Hepatocyte (in vitro differentiated cells): ENCODE data around the gene CPM. TPM values are rescaled to one million over a fixed set of nuclear protein-coding genes. Genes with fewer than 3 reads are reported as not detected.

ENCODE experiments used
- DNase-seq: peaks from one replicate; pipeline ENCODE4 v3.0.0-alpha.2; 2016; ENCODE audit warnings: low spot score
- H2AFZ ChIP-seq: fragments of 200-600 bp; sonication (generic); 2 replicates; pipeline ENCODE4 v1.6.0; 2016; ENCODE audit warnings: antibody characterized with exemption, mild to moderate bottlenecking
- H3K27ac ChIP-seq: fragments of 200-600 bp; sonication (generic); 2 replicates; pipeline ENCODE4 v1.5.1; 2016; ENCODE audit warnings: mild to moderate bottlenecking
- H3K27me3 ChIP-seq: fragments of 200-600 bp; sonication (generic); 2 replicates; pipeline ENCODE4 v1.6.1; 2016
- H3K36me3 ChIP-seq: fragments of 200-600 bp; sonication (generic); replicated peaks from 2 replicates; pipeline ENCODE4 v1.5.1; 2016; ENCODE audit warnings: low read depth; ENCODE audit not compliant: insufficient read depth
- H3K4me1 ChIP-seq: fragments of 200-600 bp; sonication (generic); 2 replicates; pipeline ENCODE4 v1.5.1; 2016; ENCODE audit warnings: mild to moderate bottlenecking, moderate library complexity; ENCODE audit not compliant: insufficient read depth
- H3K4me2 ChIP-seq: fragments of 200-600 bp; sonication (generic); 2 replicates; pipeline ENCODE4 v1.6.0; 2016
- H3K4me3 ChIP-seq: fragments of 200-600 bp; sonication (generic); 2 replicates; pipeline ENCODE4 v1.5.1; 2016; ENCODE audit warnings: mild to moderate bottlenecking
- H3K79me2 ChIP-seq: fragments of 200-600 bp; sonication (generic); 2 replicates; pipeline ENCODE4 v1.6.0; 2017; ENCODE audit warnings: mild to moderate bottlenecking
- H3K9me2 ChIP-seq: fragments of 200-600 bp; sonication (generic); replicated peaks from 2 replicates; pipeline ENCODE4 v1.6.0; 2017; ENCODE audit warnings: mild to moderate bottlenecking; ENCODE audit not compliant: insufficient read depth
- H3K9me3 ChIP-seq: fragments of 200-600 bp; sonication (generic); 2 replicates; pipeline ENCODE4 v1.5.1; 2016; ENCODE audit warnings: low read depth, mild to moderate bottlenecking
- H4K20me1 ChIP-seq: fragments of 200-600 bp; sonication (generic); 2 replicates; pipeline ENCODE4 v1.6.0; 2016; ENCODE audit warnings: mild to moderate bottlenecking; ENCODE audit not compliant: insufficient read depth, poor library complexity, severe bottlenecking
- CTCF ChIP-seq: fragments of 200-600 bp; sonication (generic); IDR thresholded peaks from 2 replicates; pipeline ENCODE4 v1.5.1; 2016; ENCODE audit warnings: antibody characterized with exemption, mild to moderate bottlenecking; ENCODE audit not compliant: poor library complexity
- EZH2 ChIP-seq: fragments of 200-600 bp; sonication (generic); IDR thresholded peaks from 2 replicates; pipeline ENCODE4 v1.6.1; 2016; ENCODE audit warnings: antibody characterized with exemption, mild to moderate bottlenecking, borderline replicate concordance
- EZH2phosphoT487 ChIP-seq: fragments of 200-600 bp; sonication (generic); IDR thresholded peaks from one replicate; pipeline ENCODE4 v1.6.1; 2018; ENCODE audit warnings: antibody characterized with exemption, mild to moderate bottlenecking, low read depth, moderate library complexity; ENCODE audit not compliant: unreplicated experiment, severe bottlenecking
- WGBS: methylation state at CpG from one replicate; pipeline ENCODE4 v1.1.6; 2016; ENCODE audit warnings: low lambda C conversion rate; ENCODE audit errors: missing lambda C conversion rate; 5-methylcytosine and 5-hydroxymethylcytosine counted together
- polyA plus RNA-seq: library from polyadenylated mRNA; unstranded; fragments of >200 nt; fragmentation: Nextera tagmentation; extraction: Ambion mirVana; gene quantifications from 2 replicates; pipeline ENCODE4 v1.2.1, GENCODE V29; 2016
- total RNA-seq: library from RNA; depleted of rRNA; stranded (reverse); fragments of >200 nt; gene quantifications from 2 replicates; pipeline ENCODE4 v1.2.3, GENCODE V29; 2014

The CPM gene
- total and polyA plus RNA-seq, 2 experiments from 2014 or later = 26.8 to 28.0 TPM

GRCh38 chr12:68893201-68893600 is 39.8 kb downstream of the CPM start:
- no peak overlapping the region for H2AFZ ChIP-seq
- H3K4me2 ChIP-seq = no peak overlapping the region
- H3K4me1 ChIP-seq = no peaks in the 10 kb centered on the region
- no peak for DNase-seq
- H3K27me3 ChIP-seq = no peaks in the 10 kb centered on the region
- no peak overlapping the region for H3K4me3 ChIP-seq
- 98% methylated on average over 2 of the region's 2 CpGs for whole genome bisulfite sequencing
- TF ChIP-seq EZH2phosphoT487 (no peak), CTCF (no peak), EZH2 (no peak)
- no peak overlapping the region for H3K27ac ChIP-seq
- no peaks in the 10 kb centered on the region for H3K9me2 ChIP-seq
- H3K9me3 ChIP-seq = no peaks in the 10 kb centered on the region
- no peaks in the 10 kb centered on the region for H3K79me2 ChIP-seq
- H4K20me1 ChIP-seq = no peaks in the 10 kb centered on the region
- no peaks in the 10 kb centered on the region for H3K36me3 ChIP-seq

- no peaks in the 10 kb centered on the region for H3K4me1 ChIP-seq
- H2AFZ ChIP-seq = no peak overlapping the region
- DNase-seq = no peak
- TF ChIP-seq CTCF (no peak), EZH2phosphoT487 (no peak), EZH2 (no peak)
- no peaks in the 10 kb centered on the region for H3K9me3 ChIP-seq
- WGBS = 90% methylated on average over 6 of the region's 6 CpGs
- H3K27me3 ChIP-seq = no peaks in the 10 kb centered on the region
- H3K79me2 ChIP-seq = no peaks in the 10 kb centered on the region
- no peak overlapping the region for H3K27ac ChIP-seq
- H3K4me3 ChIP-seq = no peak overlapping the region
- H3K4me2 ChIP-seq = no peak overlapping the region
- no peaks in the 10 kb centered on the region for H3K9me2 ChIP-seq
- H3K36me3 ChIP-seq = no peaks in the 10 kb centered on the region
- H4K20me1 ChIP-seq = no peaks in the 10 kb centered on the region
These were observed 41.8 kb downstream of the CPM start for GRCh38 chr12:68891141-68891540.

GRCh38 chr12:68890701-68891113 is 42.3 kb downstream of the CPM start:
- no peaks in the 10 kb centered on the region for H3K9me2 ChIP-seq
- no peaks in the 10 kb centered on the region for H4K20me1 ChIP-seq
- H3K4me1 ChIP-seq = no peaks in the 10 kb centered on the region
- H3K36me3 ChIP-seq = no peaks in the 10 kb centered on the region
- WGBS = 84% methylated on average over 4 of the region's 4 CpGs
- no peak for DNase-seq
- H3K9me3 ChIP-seq = no peaks in the 10 kb centered on the region
- H3K79me2 ChIP-seq = no peaks in the 10 kb centered on the region
- TF ChIP-seq CTCF = no peak
- TF ChIP-seq EZH2phosphoT487 = no peak
- no peak for TF ChIP-seq EZH2
- H3K27me3 ChIP-seq = no peaks in the 10 kb centered on the region
- no peak overlapping the region for H3K4me3 ChIP-seq
- no peak overlapping the region for H3K4me2 ChIP-seq
- no peak overlapping the region for H3K27ac ChIP-seq
- H2AFZ ChIP-seq = no peak overlapping the region

- no peaks in the 10 kb centered on the region for H3K27me3 ChIP-seq
- no peak for DNase-seq
- no peak overlapping the region for H3K27ac ChIP-seq
- no peak overlapping the region for H3K4me2 ChIP-seq
- H3K4me3 ChIP-seq = no peak overlapping the region
- H2AFZ ChIP-seq = no peak overlapping the region
- H3K4me1 ChIP-seq = no peaks in the 10 kb centered on the region
- H3K9me3 ChIP-seq = no peaks in the 10 kb centered on the region
- TF ChIP-seq EZH2phosphoT487 (no peak), CTCF (no peak), EZH2 (no peak)
- no peaks in the 10 kb centered on the region for H3K79me2 ChIP-seq
- no peaks in the 10 kb centered on the region for H4K20me1 ChIP-seq
- H3K36me3 ChIP-seq = no peaks in the 10 kb centered on the region
- H3K9me2 ChIP-seq = no peaks in the 10 kb centered on the region
These were observed 44.7 kb downstream of the CPM start for GRCh38 chr12:68888243-68888642.
